Measurements from ENCODE around the gene GPR161.

DNA sequence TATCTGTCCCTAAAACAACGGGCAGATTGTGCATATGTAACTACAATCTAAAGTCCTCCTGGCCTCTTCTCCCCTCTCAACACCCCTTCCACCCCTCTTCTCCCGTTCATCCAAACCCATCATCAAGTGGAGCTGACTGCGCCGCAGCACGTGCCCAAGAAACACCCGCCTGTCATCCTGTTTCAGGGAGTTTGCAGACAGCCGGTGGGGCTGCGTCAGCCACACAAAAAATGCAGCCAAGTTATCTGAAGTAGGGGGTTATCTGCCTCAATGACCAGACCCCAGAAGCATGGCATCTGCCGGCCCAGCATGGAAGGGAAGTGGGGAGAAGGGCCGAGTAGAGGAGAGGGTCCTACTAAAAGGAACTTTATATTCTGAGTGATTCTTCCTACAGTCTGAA is 49.0 kb downstream of the GPR161 start:
- TF ChIP-seq, protein P1, sequence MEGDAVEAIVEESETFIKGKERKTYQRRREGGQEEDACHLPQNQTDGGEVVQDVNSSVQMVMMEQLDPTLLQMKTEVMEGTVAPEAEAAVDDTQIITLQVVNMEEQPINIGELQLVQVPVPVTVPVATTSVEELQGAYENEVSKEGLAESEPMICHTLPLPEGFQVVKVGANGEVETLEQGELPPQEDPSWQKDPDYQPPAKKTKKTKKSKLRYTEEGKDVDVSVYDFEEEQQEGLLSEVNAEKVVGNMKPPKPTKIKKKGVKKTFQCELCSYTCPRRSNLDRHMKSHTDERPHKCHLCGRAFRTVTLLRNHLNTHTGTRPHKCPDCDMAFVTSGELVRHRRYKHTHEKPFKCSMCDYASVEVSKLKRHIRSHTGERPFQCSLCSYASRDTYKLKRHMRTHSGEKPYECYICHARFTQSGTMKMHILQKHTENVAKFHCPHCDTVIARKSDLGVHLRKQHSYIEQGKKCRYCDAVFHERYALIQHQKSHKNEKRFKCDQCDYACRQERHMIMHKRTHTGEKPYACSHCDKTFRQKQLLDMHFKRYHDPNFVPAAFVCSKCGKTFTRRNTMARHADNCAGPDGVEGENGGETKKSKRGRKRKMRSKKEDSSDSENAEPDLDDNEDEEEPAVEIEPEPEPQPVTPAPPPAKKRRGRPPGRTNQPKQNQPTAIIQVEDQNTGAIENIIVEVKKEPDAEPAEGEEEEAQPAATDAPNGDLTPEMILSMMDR (IDR thresholded peaks at IDR 0.05 in 2 of 3, conservative IDR thresholded peaks at IDR 0.05 in 1 of 3; ENCODE audit: borderline replicate concordance in 1 of 3, insufficient read depth in 1 of 3, low read depth in 2 of 3, low read length in 2 of 3) = no peak
- no peak for TF ChIP-seq POLR2A (IDR thresholded peaks at IDR 0.05; ENCODE audit: borderline replicate concordance, extremely low read depth, insufficient read depth, insufficient read length)
- no peak for TF ChIP-seq SIN3A (IDR thresholded peaks at IDR 0.05; ENCODE audit: low read depth)
- no peak for TF ChIP-seq RAD21 (IDR thresholded peaks at IDR 0.05; ENCODE audit: low read depth)
- TF ChIP-seq, protein P2, sequence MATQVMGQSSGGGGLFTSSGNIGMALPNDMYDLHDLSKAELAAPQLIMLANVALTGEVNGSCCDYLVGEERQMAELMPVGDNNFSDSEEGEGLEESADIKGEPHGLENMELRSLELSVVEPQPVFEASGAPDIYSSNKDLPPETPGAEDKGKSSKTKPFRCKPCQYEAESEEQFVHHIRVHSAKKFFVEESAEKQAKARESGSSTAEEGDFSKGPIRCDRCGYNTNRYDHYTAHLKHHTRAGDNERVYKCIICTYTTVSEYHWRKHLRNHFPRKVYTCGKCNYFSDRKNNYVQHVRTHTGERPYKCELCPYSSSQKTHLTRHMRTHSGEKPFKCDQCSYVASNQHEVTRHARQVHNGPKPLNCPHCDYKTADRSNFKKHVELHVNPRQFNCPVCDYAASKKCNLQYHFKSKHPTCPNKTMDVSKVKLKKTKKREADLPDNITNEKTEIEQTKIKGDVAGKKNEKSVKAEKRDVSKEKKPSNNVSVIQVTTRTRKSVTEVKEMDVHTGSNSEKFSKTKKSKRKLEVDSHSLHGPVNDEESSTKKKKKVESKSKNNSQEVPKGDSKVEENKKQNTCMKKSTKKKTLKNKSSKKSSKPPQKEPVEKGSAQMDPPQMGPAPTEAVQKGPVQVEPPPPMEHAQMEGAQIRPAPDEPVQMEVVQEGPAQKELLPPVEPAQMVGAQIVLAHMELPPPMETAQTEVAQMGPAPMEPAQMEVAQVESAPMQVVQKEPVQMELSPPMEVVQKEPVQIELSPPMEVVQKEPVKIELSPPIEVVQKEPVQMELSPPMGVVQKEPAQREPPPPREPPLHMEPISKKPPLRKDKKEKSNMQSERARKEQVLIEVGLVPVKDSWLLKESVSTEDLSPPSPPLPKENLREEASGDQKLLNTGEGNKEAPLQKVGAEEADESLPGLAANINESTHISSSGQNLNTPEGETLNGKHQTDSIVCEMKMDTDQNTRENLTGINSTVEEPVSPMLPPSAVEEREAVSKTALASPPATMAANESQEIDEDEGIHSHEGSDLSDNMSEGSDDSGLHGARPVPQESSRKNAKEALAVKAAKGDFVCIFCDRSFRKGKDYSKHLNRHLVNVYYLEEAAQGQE (IDR thresholded peaks at IDR 0.05; ENCODE audit: low read depth) = no peak
- TF ChIP-seq POLR2AphosphoS5 (IDR thresholded peaks at IDR 0.05; ENCODE audit: low read depth, low read length) = no peak
